Spleen (tissue), 11 donors: Measurements from ENCODE around the gene BCL2. TPM values are rescaled to one million over a fixed set of nuclear protein-coding genes. Genes with fewer than 3 reads are reported as not detected.

Experiments used
- DNase-seq: peaks from one replicate; pipeline ENCODE4 v3.0.0-alpha.2; 2020
- H3K27ac ChIP-seq, 8 donors: fragments of 200-600 bp; sonication (generic) in 7 of 8; 1 replicate in 4 of 8; 2 replicates in 4 of 8; pipeline versions ENCODE4 v1.5.0 to v1.8.0; 2016 to 2021; ENCODE audit warnings: inconsistent platforms in 4 of 8, mild to moderate bottlenecking in 4 of 8, moderate library complexity in 1 of 8
- H3K27me3 ChIP-seq, 7 donors: fragments of 200-600 bp; sonication (generic) in 6 of 7; replicated peaks in 1 of 7; 1 replicate in 4 of 7; 2 replicates in 3 of 7; pipeline versions ENCODE4 v1.5.0 to v1.8.0; 2016 to 2021; ENCODE audit warnings: inconsistent platforms in 3 of 7, mild to moderate bottlenecking in 1 of 7
- H3K36me3 ChIP-seq, 6 donors: fragments of 200-600 bp; sonication (generic) in 5 of 6; 1 replicate in 4 of 6; 2 replicates in 2 of 6; pipeline versions ENCODE4 v1.5.0 to v1.8.0; 2016 to 2021; ENCODE audit warnings: inconsistent platforms in 2 of 6
- H3K4me1 ChIP-seq, 6 donors: fragments of 200-600 bp; sonication (generic) in 5 of 6; 1 replicate in 3 of 6; 2 replicates in 3 of 6; pipeline versions ENCODE4 v1.5.0 to v1.8.0; 2016 to 2021; ENCODE audit warnings: inconsistent platforms in 3 of 6
- H3K4me3 ChIP-seq, 8 donors: fragments of 200-600 bp; sonication (generic) in 7 of 8; 1 replicate in 4 of 8; 2 replicates in 4 of 8; pipeline versions ENCODE4 v1.5.0 to v1.8.0; 2016 to 2021; ENCODE audit warnings: inconsistent platforms in 4 of 8, mild to moderate bottlenecking in 4 of 8, moderate library complexity in 2 of 8
- H3K9me3 ChIP-seq, 8 donors: fragments of 200-600 bp; sonication (generic) in 7 of 8; 1 replicate in 4 of 8; 2 replicates in 4 of 8; pipeline versions ENCODE4 v1.5.0 to v1.8.0; 2016 to 2021; ENCODE audit warnings: inconsistent platforms in 4 of 8
- CTCF ChIP-seq, 11 experiments: fragments of 200-600 bp in 7 of 11; fragments of 450-650 bp in 4 of 11; sonication (generic) in 4 of 11; IDR thresholded peaks in 8 of 11; conservative IDR thresholded peaks in 3 of 11; 1 replicate in 7 of 11; 2 replicates in 4 of 11; pipeline versions ENCODE4 v1.4.0 to v1.8.0; 2016 to 2021; ENCODE audit warnings: antibody characterized with exemption in 11 of 11, inconsistent platforms in 4 of 11, mild to moderate bottlenecking in 1 of 11
- POLR2A ChIP-seq, 3 donors: fragments of 450-650 bp; IDR thresholded peaks; one replicate each; pipeline ENCODE4 v1.5.1; 2017; ENCODE audit warnings: antibody characterized with exemption in 3 of 3, mild to moderate bottlenecking in 1 of 3
- POLR2AphosphoS5 ChIP-seq, 3 donors: sonication (generic); formaldehyde crosslinking; IDR thresholded peaks; one replicate each; pipeline ENCODE4 v1.5.1; 2017; ENCODE audit warnings: antibody characterized with exemption in 3 of 3
- WGBS, 5 donors: extraction: QIAGEN DNeasy Blood & Tissue Kit in 3 of 5; methylation state at CpG; one replicate each; pipeline versions ENCODE4 v1.1.5 to v1.1.7; 2013 to 2018; 5-methylcytosine and 5-hydroxymethylcytosine counted together
- intact Hi-C: fragments of 100-400 bp; cut with DNase I; formaldehyde crosslinking; loops from one replicate; pipeline ENCODE4 v1.15.0; 2023; ENCODE audit warnings: low total_unique reads
- polyA plus RNA-seq, 3 donors: library from polyadenylated mRNA; stranded (reverse); fragments of 200-250 nt; gene quantifications; one replicate each; pipeline ENCODE4 v1.2.1, GENCODE V29; 2013
- total RNA-seq, 7 donors: library from RNA; depleted of rRNA in 3 of 7; stranded (reverse); fragments of >200 nt in 3 of 7; fragmentation: NEBNext Ultra II Directional in 4 of 7; extraction: Animal tissue kit (Norgen Biotek cat#: 25700) in 4 of 7; gene quantifications; one replicate each; pipeline versions ENCODE4 v1.1.0 to v1.2.1, GENCODE V29; 2016 to 2021
- donor health status: healthy with polysubstance abuse.
- donor health status: DM: no; HTN: no; CAD: no; lungs with moderate emphysema.
- donor health status: DM: no; HTN: no; CAD: no.
- donor health status: Bipolar disorder and iron deficiency.
- donor health status: healthy.
- donor health status: DM: no; HTN: no; CAD: no.
- donor health status: DM: yes; HTN: yes; CAD: no.

BCL2 gene
- total and polyA plus RNA-seq, 10 donors: 9.6 to 112 (median 69.1) TPM

- peaks cover 43 to 89% (median 79%) of the 10 kb centered on the region in 6 donors for H3K4me1 ChIP-seq
- no peaks in the 10 kb centered on the region for H3K36me3 ChIP-seq
- DNase-seq: no peak
- H3K9me3 ChIP-seq: no peaks in the 10 kb centered on the region
- TF ChIP-seq CTCF (IDR thresholded peaks at IDR 0.05 in 8 of 11, conservative IDR thresholded peaks at IDR 0.05 in 3 of 11): no peak
- no peak for TF ChIP-seq POLR2AphosphoS5 (IDR thresholded peaks at IDR 0.05)
- no peak for TF ChIP-seq POLR2A (IDR thresholded peaks at IDR 0.05)
- intact Hi-C loops: loop anchor here (10.0 kb wide), 1 partner anchor 81 kb away; no protein-coding TSS in a partner anchor
- H3K4me3 ChIP-seq: peak overlapping the region in 7 of 8 donors; percentile 9 to 94 (median 79)
- H3K27ac ChIP-seq: peak overlapping the region; percentile 85 to 97 (median 92)
- peaks cover 0 to 4% (median 0%) of the 10 kb centered on the region in 7 donors for H3K27me3 ChIP-seq
Measured at GRCh38 chr18:63315876-63316275, 3.7 kb downstream of the BCL2 start.

DNA sequence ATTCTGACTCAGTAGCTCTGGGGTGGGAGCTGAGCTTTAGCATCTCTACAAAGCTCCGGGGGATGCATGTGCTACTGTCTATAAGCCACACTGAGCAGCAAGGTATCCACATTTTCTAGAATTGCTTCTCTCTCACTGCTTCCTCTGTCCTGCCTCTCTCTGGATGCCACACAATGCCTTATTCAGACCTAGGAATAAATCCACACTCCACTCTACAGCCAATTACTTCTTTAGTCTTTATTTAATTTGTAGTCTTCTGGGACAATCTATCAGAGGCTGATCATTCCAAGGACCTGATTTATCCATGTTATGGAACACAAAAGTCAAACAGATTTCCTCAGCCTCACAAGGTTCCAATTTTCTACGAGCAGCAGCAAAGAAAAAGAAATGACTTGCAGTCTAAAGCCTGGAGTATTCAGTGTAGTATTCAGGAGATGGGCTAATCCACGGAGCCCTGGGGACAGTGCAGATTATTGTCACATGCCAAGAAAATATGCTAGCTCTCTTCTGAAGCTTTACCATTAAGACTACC is 4.4 kb downstream of the BCL2 start:
- Histone ChIP-seq H3K27me3 (peaks cover 0 to 4% (median 0%) of the 10 kb centered on the region in 7 donors), H3K4me3 (peak overlapping the region in 6 of 8 donors; percentile 6 to 94 (median 14)), H3K27ac (peak overlapping the region in 6 of 8 donors; percentile 56 to 97 (median 92)), H3K4me1 (peaks cover 41 to 91% (median 82%) of the 10 kb centered on the region in 6 donors), H3K9me3 (no peaks in the 10 kb centered on the region), H3K36me3 (no peaks in the 10 kb centered on the region)
- intact Hi-C loops: loop anchor here (10.0 kb wide), 1 partner anchor 80 kb away; no protein-coding TSS in a partner anchor
- WGBS, 5 donors: 44 to 62% (median 58%) methylated on average over 3 of the region's 3 CpGs
- no peak for DNase-seq
- TF ChIP-seq POLR2AphosphoS5 (IDR thresholded peaks at IDR 0.05) (no peak), POLR2A (IDR thresholded peaks at IDR 0.05) (no peak), CTCF (IDR thresholded peaks at IDR 0.05 in 8 of 11, conservative IDR thresholded peaks at IDR 0.05 in 3 of 11) (no peak)

DNA sequence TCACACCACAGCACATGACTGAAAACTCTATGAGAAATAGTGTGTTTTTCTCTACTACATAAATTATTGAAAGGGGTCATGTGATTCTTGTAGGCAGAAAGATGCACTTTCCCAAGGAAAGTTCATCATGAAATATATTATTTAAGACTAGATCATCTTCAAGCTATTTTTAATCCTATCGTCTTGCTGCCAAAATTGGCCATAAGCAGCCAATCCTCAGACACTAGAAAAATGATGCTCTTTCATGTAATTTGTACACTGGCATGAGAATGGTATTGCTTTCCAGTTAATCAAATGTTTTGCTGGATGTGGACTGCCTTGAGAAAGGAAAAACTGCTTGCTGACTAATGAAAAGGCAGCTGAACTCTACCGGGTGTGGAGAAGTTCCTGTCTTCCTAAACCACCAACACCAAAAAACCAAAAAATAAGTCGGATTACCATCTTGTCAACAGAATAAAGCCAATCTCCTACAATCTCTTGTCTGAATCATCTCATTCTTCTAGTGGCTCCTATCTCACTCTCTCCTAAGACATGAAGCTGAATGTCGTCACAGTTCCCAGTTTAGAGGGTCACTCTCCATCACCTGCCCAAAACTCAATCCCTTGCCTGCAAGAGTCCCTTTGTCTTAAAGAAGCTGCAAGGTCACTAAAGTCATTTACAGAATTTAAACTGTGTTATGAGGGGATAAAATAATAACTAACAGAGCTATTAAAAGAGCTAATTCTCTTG is 5.3 kb downstream of the BCL2 start:
- Histone ChIP-seq H3K4me3 (peak overlapping the region in 3 of 8 donors; percentile 15 to 94 (median 80)), H3K9me3 (no peaks in the 10 kb centered on the region), H3K4me1 (peaks cover 44 to 100% (median 92%) of the 10 kb centered on the region in 6 donors), H3K27ac (peak overlapping the region; percentile 16 to 97 (median 80)), H3K27me3 (peaks cover 0 to 4% (median 0%) of the 10 kb centered on the region in 7 donors), H3K36me3 (no peaks in the 10 kb centered on the region)
- WGBS, 5 donors: 37 to 48% (median 39%) methylated on average over 4 of the region's 4 CpGs
- TF ChIP-seq CTCF (IDR thresholded peaks at IDR 0.05 in 8 of 11, conservative IDR thresholded peaks at IDR 0.05 in 3 of 11) (no peak), POLR2A (IDR thresholded peaks at IDR 0.05) (no peak), POLR2AphosphoS5 (IDR thresholded peaks at IDR 0.05) (no peak)
- DNase-seq: no peak
- intact Hi-C loops: loop anchor here (10.0 kb wide), 1 partner anchor 79 kb away; no protein-coding TSS in a partner anchor

DNA sequence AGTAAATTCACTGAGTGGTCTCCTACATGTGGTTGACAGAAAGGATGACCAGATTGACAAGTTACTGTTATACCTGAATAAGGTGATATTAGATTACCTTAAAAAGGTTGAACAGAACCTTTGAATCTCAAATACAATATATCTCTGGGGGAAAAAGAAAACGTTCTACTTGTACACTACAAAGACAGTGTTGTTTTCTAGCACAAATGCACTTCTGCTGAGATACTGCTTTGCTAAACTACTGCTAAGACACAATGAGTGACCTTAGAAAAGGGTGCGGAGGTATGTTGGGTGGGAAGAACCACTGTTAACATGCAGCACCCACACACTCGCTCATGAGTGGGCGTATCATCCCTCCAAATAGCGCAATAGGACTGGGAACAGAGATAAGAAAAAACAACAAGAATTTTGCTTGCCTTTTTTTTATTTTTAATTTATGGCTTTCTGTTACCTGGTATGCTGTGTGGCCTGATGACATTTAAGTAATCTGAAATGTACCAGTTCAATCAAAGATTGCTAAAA is 6.1 kb downstream of the BCL2 start:
- no peaks in the 10 kb centered on the region for H3K9me3 ChIP-seq
- no peak for DNase-seq
- no peaks in the 10 kb centered on the region for H3K36me3 ChIP-seq
- H3K27ac ChIP-seq: peak overlapping the region; percentile 16 to 97 (median 80)
- intact Hi-C loops: loop anchor here (10.0 kb wide), 1 partner anchor 79 kb away; no protein-coding TSS in a partner anchor
- H3K27me3 ChIP-seq: peaks cover 0 to 3% (median 0%) of the 10 kb centered on the region in 7 donors
- WGBS, 5 donors: 61 to 81% (median 68%) methylated on average over 5 of the region's 5 CpGs
- H3K4me1 ChIP-seq: peaks cover 45 to 100% (median 95%) of the 10 kb centered on the region in 6 donors
- H3K4me3 ChIP-seq: peak overlapping the region in 1 of 8 donors; percentile 94
- no peak for TF ChIP-seq POLR2AphosphoS5 (IDR thresholded peaks at IDR 0.05)
- TF ChIP-seq CTCF (IDR thresholded peaks at IDR 0.05 in 8 of 11, conservative IDR thresholded peaks at IDR 0.05 in 3 of 11): no peak
- no peak for TF ChIP-seq POLR2A (IDR thresholded peaks at IDR 0.05)
